ENCODE measurements around the gene TMPRSS13.
A peak's percentile ranks its signal among the peaks of the same experiment; 100 is the strongest.

Gene TMPRSS13

DNA sequence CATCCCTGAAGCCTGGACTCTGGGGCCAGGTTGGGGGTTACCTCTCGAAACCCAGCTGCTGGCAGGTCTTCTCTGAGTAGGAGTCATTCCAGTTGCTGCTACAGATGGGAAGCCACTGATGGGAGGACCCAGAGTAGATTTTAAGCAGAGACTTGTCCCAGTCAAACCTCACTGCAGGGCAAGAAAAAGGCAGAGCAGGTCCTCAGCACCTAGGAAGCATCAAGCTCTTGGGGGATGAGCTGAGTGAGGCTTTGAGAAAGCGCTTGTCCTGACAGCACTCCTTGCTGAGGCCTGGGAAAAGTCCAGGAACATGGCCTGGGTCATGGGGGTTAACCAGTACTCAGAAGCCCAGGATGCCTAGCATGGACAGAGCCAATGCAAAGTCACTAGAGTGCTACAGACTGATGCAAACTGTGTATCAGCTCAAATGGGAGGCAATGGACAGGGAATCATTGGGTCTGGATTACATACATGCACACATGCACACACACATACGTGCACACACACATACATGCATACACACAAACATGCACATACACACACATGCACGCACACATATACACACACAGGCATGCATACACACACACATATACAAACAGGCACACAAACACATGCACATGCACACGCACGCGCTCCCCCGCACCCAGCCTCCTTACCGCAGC is 15.3 kb downstream of the TMPRSS13 start:
- no peak for DNase-seq (ENCODE audit: low spot score)

DNA sequence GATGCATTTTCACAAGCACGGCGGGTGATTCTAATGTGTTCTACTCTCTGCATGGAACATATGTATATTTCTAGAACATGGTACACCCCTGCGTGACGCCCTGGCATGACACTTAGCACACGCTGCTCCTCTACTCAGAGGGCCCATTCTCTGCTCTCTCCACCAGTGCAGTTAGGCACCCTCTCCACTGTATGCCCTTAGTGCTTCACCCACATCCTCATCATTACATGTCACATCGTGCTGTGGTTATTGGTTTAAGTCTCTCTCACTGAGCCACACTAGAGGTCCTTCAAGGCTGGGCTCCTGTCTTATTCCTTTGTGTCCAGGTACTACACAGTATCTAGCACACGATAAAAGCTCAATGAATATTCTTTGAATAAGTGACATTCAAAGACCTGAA is 16.7 kb downstream of the TMPRSS13 start:
- no peak for DNase-seq (ENCODE audit: low spot score)

DNA sequence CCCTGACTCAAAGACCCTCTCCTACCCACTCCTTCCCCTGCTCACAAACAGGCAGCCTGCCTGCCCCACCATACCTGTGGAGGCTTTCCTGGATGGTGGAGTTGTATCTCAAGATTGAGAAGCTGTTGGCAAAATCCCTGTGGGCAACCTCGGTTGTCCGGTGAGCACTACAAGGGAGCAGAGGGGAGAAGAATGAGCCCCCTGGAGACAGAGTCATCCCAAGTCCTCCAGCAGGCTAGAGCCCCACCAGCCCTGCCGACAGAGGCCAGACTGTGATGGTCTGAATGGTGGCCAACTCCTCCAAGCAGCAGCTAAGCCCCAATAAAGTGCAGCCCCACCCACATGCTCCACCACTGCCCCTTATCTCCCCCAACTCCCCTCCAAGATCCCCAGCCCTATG is 17.5 kb downstream of the TMPRSS13 start:
- DNase-seq (ENCODE audit: low spot score): no peak

- no peak for DNase-seq (ENCODE audit: low spot score)
Observed at GRCh38 chr11:117910941-117911655, 18.1 kb downstream of the TMPRSS13 start.

- DNase-seq (ENCODE audit: low spot score): no peak
Observed at GRCh38 chr11:117910525-117910924, 18.7 kb downstream of the TMPRSS13 start.

DNA sequence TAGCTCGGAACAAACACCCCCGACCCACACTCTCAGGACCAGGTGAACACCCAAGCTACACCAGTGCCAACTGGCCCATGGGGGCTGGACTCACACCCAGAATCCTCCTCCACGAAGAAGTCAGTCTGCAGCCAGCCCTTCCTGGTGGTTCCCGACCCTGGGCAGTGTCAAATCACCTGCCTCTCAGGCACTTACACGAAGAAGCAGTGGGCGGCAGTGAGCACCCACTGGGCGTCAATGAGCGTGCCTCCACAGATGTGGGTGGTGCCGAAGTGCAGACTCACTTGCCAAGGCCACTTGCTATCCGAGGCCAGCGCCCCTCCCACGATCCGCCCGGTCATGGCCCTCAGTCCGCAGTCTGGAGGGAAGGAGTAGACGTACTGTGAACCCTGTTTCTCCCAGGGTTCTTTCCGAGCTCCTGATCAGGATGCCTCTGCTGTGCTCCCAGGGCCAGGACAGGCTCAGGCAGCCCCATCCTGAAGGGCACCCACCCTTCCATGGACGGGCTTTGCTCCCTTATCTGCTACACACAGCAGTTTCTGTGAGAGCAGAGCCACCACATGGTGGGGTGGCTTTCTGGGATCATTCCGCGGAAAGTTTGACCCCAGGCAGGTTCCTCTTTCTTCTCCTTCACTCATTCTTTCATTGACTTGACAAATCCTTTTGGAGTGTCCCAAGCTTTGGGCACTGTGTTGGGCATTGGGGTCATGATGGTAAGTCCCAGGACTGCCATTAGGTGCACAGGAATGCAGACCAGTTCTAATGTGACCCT is 19.4 kb downstream of the TMPRSS13 start:
- no peak for DNase-seq (ENCODE audit: low spot score)

DNA sequence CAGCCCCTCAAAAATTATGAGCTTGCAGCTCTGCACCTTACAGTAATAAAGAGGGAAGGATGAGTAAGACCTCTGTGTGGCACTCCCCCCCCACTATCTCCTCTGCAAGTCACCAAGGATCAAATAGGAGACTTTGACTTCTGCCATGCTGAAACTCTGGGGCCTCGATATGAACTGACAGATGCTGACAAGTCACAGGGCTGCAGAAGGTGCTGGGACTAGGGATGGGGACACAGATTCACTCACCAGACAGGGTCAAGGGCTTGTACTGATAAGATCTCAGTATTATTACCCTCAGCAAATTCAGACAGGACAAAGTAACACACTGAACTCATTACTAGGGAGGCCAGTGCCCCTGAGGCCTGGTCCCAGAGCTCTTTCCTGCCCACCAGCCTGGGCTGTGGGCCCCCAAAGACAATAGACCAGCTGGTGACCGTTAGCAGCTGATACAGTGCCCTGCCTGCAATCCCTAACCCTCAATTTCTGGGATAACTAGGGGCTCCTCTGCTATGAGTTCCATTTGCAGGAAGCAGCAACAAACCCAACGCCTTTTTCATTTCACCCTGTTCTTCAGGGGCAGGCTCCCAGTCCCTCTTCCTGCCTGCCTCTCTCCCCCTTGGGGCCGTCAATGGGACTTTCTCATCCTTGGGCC is 20.1 kb downstream of the TMPRSS13 start:
- DNase-seq (ENCODE audit: low spot score): no peak

GRCh38 chr11:117908109-117908895 is 20.9 kb downstream of the TMPRSS13 start:
- no peak for DNase-seq (ENCODE audit: low spot score)

DNA sequence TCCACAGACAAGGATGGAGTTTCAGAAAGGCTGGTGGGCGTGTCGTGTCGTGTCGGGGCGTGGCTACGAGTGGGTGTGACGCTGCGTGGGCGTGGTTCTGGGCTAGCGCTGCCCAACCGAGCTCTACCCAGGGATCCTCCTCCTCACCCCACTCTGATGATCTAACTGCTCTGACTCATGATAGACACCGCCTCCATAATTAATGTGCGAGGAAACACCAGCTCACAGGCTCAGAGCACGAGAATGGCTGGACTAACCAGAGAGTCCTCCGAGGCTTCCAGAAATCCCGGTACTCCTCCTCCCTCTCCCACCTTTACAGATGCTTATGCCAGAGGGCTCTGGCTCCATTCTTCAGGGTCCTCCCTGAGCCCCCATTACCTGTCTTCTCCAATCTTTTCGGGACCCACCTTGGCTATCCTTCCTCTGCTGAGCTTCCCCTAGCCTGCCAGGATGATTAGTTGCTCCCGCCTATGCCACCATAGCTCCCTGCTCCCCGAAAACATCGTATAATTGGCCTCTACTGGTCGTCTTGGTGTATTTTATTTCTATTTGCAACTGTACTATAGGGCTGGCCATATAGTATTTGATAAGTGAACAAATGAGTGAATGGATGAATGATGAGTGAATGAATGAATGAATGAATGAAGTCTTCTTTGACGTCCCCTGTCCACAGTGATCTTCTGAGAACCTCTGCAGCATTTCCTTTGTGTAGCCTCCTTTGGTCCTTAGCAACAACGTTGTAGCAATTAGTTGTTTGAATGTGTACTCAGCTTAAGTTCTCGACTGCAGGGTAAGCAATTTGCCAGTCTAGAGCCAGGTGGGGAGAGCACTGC is 21.7 kb downstream of the TMPRSS13 start:
- DNase-seq (ENCODE audit: low spot score): peak; percentile 52

DNA sequence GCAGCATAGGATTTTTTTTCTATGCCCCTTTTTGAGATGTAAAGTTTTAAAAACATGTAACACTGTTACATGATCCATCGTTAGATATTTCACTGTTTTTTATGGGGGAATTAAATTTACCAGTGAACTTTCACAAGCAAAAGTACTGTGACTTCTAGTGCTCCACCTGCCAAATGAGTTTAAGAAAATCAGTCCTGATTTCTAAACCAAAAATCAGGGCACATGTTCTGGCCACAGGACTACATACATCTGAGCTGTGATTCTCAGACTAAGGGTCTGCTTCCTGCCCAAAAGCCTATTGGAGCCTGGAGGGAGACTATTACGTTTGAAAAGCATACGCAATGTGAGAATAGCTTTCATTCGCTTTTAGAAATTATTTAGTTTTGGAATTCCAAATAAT is 22.5 kb downstream of the TMPRSS13 start:
- DNase-seq (ENCODE audit: low spot score): no peak

- no peak for DNase-seq (ENCODE audit: low spot score)
Observed at GRCh38 chr11:117906126-117906525, 23.1 kb downstream of the TMPRSS13 start.

DNA sequence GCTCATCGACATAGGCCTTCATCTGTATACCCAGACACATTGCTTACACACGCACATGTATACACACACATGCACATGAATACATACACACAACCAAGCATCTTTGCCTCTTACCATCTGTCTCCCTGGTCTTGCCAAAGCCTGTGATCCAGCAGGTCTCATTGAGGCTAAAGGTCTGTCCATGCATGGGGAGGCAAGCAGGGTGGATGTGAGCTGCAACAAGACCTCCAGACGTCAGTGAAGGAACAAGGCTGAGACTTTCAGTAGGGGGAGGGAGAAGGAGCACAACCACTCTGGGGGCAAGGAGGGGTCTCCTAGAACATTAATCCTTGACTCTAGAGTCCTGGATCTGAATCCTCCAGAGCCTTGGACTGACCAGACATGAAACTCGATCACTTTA is 23.7 kb downstream of the TMPRSS13 start:
- no peak for DNase-seq (ENCODE audit: low spot score)

DNA sequence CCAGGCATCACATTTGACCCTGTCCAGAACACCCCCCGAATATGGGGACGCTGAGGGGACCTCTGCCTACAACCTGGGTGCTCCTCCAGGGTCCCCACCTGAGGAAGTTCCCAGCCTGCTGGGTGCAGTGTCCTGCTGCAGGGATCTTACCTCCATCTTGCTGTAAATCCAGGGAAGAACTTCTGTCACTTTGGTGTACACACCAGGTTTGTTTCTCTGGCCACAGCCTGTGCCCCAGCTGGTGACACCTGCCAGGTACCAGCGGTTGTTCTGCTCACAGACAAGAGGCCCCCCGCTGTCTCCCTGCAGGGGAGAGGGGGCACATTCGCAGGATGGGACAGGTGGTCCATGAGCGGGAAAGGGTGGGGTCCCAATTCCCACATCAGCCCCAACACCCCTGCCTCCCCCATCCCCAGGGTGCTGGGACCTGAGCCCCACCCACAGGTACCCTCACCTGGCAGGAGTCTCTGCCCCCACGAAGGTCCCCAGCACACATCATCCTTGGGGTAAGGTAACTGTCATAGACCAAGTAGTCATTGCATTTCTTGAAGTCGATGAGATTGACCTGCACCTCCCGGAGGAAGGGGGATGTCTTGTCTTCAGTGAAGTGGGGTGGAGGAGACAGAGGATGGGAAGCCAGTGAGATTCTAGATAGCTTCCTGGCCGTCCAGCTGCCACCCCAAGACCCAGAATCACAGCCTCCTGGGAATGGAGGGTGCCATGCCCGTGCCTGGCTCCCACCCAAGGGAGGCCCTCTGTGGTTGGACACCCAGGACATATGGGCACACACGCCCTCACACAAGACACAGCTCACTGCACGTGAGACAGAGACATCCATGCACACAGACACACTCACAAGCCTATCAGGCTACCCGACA is 25.5 kb downstream of the TMPRSS13 start:
- no peak for DNase-seq (ENCODE audit: low spot score)

DNA sequence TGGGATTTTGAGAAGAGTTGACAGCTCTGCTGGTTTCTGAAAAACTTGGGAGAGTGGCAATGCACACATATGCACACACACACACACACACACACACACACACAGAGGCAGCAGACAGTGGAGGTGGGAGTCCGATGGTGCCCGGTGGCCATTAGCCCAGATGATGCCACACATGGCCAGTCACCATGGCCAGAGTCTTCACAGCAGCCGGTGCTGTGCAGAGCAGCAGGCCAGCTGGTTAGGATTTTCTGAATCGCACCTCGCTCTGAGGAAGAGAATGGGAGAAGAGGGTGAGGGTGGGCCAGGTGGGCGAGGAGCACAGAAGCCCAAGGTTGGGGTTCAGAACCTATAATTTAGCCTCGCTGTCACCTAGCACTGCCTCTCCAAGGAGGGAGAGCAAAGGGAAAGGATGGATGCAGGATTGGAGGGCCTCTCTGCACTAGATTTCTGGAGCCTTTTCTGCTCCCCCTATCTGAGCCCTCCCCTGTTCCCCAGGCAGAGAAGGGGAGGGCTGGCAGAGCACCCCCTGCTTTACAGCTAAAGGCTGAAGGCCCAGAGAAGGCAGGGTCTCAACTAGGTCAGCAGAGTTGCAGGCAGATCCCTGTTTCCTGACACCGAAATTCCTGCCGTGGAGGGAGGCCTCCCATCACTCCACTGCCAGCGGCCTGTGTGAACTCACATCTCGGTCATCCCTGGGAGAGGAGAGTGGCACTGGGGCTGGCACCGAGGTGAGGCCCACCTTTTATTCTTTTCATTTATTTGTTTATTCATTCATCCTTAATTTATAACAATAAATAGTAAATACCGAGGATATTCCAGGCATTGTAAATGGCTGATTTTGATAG is 27.0 kb downstream of the TMPRSS13 start:
- DNase-seq (ENCODE audit: low spot score): no peak

DNA sequence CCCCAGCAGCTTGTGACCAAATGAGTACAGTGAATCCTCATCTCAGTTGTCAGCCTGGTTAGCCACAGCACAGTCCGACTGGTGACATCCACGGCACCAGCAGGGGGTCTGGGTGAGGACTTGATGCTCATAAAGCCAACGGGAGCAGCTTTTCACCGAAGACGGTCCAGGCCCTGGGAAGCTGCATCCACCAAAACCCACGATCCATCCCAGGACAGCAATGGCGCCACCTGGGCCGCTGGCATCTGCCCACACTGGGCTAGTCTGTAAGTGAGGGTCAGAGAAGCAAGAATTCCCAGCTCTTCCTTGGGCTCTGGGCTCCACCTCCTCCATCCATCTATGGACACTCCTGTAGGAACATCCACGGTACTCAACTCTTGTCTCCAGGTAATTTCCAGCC is 27.6 kb downstream of the TMPRSS13 start:
- no peak for DNase-seq (ENCODE audit: low spot score)

DNA sequence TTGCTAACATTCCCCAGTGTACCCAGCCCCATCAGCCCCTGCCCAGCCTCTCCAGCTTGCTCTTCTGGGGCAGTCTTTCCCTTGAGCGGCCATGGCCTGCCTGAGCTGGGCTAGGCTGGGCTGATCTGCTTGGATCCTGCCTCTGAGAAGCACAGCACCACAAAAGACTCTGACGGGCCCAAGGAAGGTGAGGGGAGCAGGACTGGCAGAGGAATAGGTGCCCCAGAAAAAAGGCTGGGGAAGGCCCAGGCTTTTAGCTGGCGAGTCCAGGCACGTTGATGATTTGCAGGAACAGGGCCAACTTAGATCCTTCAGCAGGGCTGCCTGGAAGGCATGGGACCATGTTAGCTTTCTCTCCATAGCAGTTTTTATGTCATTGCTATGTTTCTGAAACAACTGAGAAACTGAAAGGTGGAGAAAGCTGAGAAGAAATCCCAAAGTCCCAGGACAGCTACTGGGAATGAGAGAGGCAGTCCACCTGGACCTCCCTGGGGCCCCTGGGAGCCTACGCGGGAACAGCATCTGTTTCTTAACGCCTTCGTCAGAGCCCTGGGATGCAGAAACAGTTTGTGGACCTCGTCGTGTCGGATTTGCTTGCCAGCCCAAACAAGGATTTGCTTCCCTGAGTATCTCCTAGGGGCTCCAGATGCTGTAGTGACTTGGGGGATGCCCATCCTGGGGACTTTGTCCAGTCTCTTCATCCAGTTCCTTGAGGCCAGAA is 28.3 kb downstream of the TMPRSS13 start:
- DNase-seq (ENCODE audit: low spot score): no peak

GRCh38 chr11:117900121-117900648 is 29.0 kb downstream of the TMPRSS13 start:
- no peak for DNase-seq (ENCODE audit: low spot score)

GRCh38 chr11:117898059-117898458 is 31.1 kb downstream of the TMPRSS13 start:
- no peak for DNase-seq (ENCODE audit: low spot score)
